Adrenal gland (tissue), 5 donors: Measurements from ENCODE around the gene GJC2.

Experiments
- CTCF ChIP-seq, 6 experiments: fragments of 450-650 bp in 4 of 6; fragments of 200-600 bp in 2 of 6; sonication (generic) in 1 of 6; IDR thresholded peaks; 1 replicate in 5 of 6; 2 replicates in 1 of 6; pipeline versions ENCODE4 v1.5.1 to v1.8.0; 2016 to 2021; ENCODE audit warnings: antibody characterized with exemption in 6 of 6, mild to moderate bottlenecking in 2 of 6, moderate library complexity in 1 of 6
- POLR2A ChIP-seq, 2 donors: fragments of 450-650 bp; IDR thresholded peaks; one replicate each; pipeline ENCODE4 v1.6.1; 2017; ENCODE audit warnings: antibody characterized with exemption in 2 of 2, mild to moderate bottlenecking in 2 of 2, moderate library complexity in 1 of 2
- donor health status: DM: no; HTN: no; CAD: no.

- TF ChIP-seq CTCF (IDR thresholded peaks at IDR 0.05): no peak
- no peak for TF ChIP-seq POLR2A (IDR thresholded peaks at IDR 0.05)
These were observed 45.4 kb downstream of the GJC2 start for GRCh38 chr1:228194921-228195812.
